Activated CD4-positive, alpha-beta T cell treated with anti-CD3 and anti-CD28 coated beads, Interleukin-2, amount 10 ng/mL, durations not matched to agents 7 days and 5 days (primary cell): ENCODE results near the gene SLC44A5. TPM values are rescaled to one million over a fixed set of nuclear protein-coding genes. Genes with fewer than 3 reads are reported as not detected.

ENCODE experiments used
- CTCF ChIA-PET: fragments of 350-600 bp; sonication (Branson Sonifier 250); formaldehyde crosslinking; loops from one replicate; lab custom pipeline; 2021; ENCODE audit warnings: antibody characterized with exemption; lab: Charles Lee
- POLR2A ChIA-PET: fragments of 350-600 bp; sonication (Branson Sonifier 250); formaldehyde crosslinking; loops from one replicate; lab custom pipeline; 2021; ENCODE audit warnings: antibody characterized with exemption; lab: Charles Lee
- DNase-seq: peaks from one replicate; pipeline ENCODE4 v3.0.0-alpha.2; 2020
- H3K27ac Mint-ChIP-seq: one replicate; pipeline ENCODE4 v1.8.0; 2021; ENCODE audit warnings: mild to moderate bottlenecking, moderate library complexity, mixed read lengths
- H3K27me3 Mint-ChIP-seq: one replicate; pipeline ENCODE4 v1.8.0; 2021; ENCODE audit warnings: mixed read lengths
- H3K36me3 Mint-ChIP-seq: one replicate; pipeline ENCODE4 v1.8.0; 2021; ENCODE audit warnings: low read depth, mixed read lengths
- H3K4me1 Mint-ChIP-seq: one replicate; pipeline ENCODE4 v1.8.0; 2021; ENCODE audit warnings: mixed read lengths
- H3K4me3 Mint-ChIP-seq: one replicate; pipeline ENCODE4 v1.8.0; 2021; ENCODE audit warnings: mild to moderate bottlenecking, moderate library complexity, mixed read lengths
- H3K9me3 Mint-ChIP-seq: one replicate; pipeline ENCODE4 v1.8.0; 2021; ENCODE audit warnings: mixed read lengths
- total RNA-seq, 2 experiments: library from RNA; stranded (reverse); gene quantifications; one replicate each; pipeline ENCODE4 v1.2.3, GENCODE V29; 2021

Gene SLC44A5
- total RNA-seq, 2 experiments from 2014 or later, result not detected

GRCh38 chr1:75174031-75174760 is 436.7 kb downstream of the SLC44A5 start:
- ChIA-PET POLR2A (no interaction called here), CTCF (no interaction called here)
- no peak for DNase-seq
- H3K4me3 Mint-ChIP-seq, result no peak overlapping the region
- H3K9me3 Mint-ChIP-seq, result no peaks in the 10 kb centered on the region
- no peaks in the 10 kb centered on the region for H3K27me3 Mint-ChIP-seq
- H3K4me1 Mint-ChIP-seq, result no peaks in the 10 kb centered on the region
- H3K36me3 Mint-ChIP-seq, result no peaks in the 10 kb centered on the region
- H3K27ac Mint-ChIP-seq, result no peak overlapping the region

GRCh38 chr1:75172556-75172955 is 438.4 kb downstream of the SLC44A5 start:
- no peaks in the 10 kb centered on the region for H3K36me3 Mint-ChIP-seq
- CTCF ChIA-PET, result interaction anchor here (0.6 kb wide), 1 partner anchor 31 kb away, joined by 3 read pairs; no protein-coding TSS in a partner anchor
- POLR2A ChIA-PET, result no interaction called here
- no peaks in the 10 kb centered on the region for H3K27me3 Mint-ChIP-seq
- no peak for DNase-seq
- no peak overlapping the region for H3K27ac Mint-ChIP-seq
- H3K4me3 Mint-ChIP-seq, result no peak overlapping the region
- no peaks in the 10 kb centered on the region for H3K4me1 Mint-ChIP-seq
- H3K9me3 Mint-ChIP-seq, result no peaks in the 10 kb centered on the region

- Mint-ChIP-seq H3K4me1 (no peaks in the 10 kb centered on the region), H3K27ac (no peak overlapping the region), H3K4me3 (no peak overlapping the region), H3K36me3 (no peaks in the 10 kb centered on the region), H3K27me3 (no peaks in the 10 kb centered on the region), H3K9me3 (no peaks in the 10 kb centered on the region)
- ChIA-PET POLR2A (no interaction called here), CTCF (interaction anchor here (1.0 kb wide), 1 partner anchor 11 kb away, joined by 3 read pairs; no protein-coding TSS in a partner anchor)
- DNase-seq, result no peak
Observed at GRCh38 chr1:75171876-75172275, 439.0 kb downstream of the SLC44A5 start.

- no peak overlapping the region for H3K27ac Mint-ChIP-seq
- H3K4me1 Mint-ChIP-seq, result no peaks in the 10 kb centered on the region
- ChIA-PET CTCF (interaction anchor here (1.0 kb wide), 1 partner anchor 12 kb away, joined by 3 read pairs; no protein-coding TSS in a partner anchor), POLR2A (no interaction called here)
- H3K9me3 Mint-ChIP-seq, result no peaks in the 10 kb centered on the region
- no peak for DNase-seq
- no peaks in the 10 kb centered on the region for H3K36me3 Mint-ChIP-seq
- no peak overlapping the region for H3K4me3 Mint-ChIP-seq
- no peaks in the 10 kb centered on the region for H3K27me3 Mint-ChIP-seq
Observed at GRCh38 chr1:75170981-75171380, 439.9 kb downstream of the SLC44A5 start.

- H3K36me3 Mint-ChIP-seq, result no peaks in the 10 kb centered on the region
- POLR2A ChIA-PET, result no interaction called here
- H3K4me1 Mint-ChIP-seq, result no peaks in the 10 kb centered on the region
- no peak overlapping the region for H3K4me3 Mint-ChIP-seq
- no peaks in the 10 kb centered on the region for H3K9me3 Mint-ChIP-seq
- DNase-seq, result no peak
- H3K27ac Mint-ChIP-seq, result no peak overlapping the region
- CTCF ChIA-PET, result no interaction called here
- H3K27me3 Mint-ChIP-seq, result no peaks in the 10 kb centered on the region
Observed at GRCh38 chr1:75170011-75170410, 440.9 kb downstream of the SLC44A5 start.

- CTCF ChIA-PET, result no interaction called here
- Mint-ChIP-seq H3K4me1 (no peaks in the 10 kb centered on the region), H3K36me3 (no peaks in the 10 kb centered on the region), H3K4me3 (no peak overlapping the region), H3K9me3 (no peaks in the 10 kb centered on the region), H3K27ac (no peak overlapping the region), H3K27me3 (no peaks in the 10 kb centered on the region)
- POLR2A ChIA-PET, result no interaction called here
- DNase-seq, result no peak
Observed at GRCh38 chr1:75166821-75167220, 444.1 kb downstream of the SLC44A5 start.

GRCh38 chr1:75165264-75165663 is 445.6 kb downstream of the SLC44A5 start:
- no peak for DNase-seq
- no peak overlapping the region for H3K4me3 Mint-ChIP-seq
- ChIA-PET POLR2A (no interaction called here), CTCF (no interaction called here)
- no peaks in the 10 kb centered on the region for H3K9me3 Mint-ChIP-seq
- H3K36me3 Mint-ChIP-seq, result no peaks in the 10 kb centered on the region
- no peak overlapping the region for H3K27ac Mint-ChIP-seq
- no peaks in the 10 kb centered on the region for H3K4me1 Mint-ChIP-seq
- H3K27me3 Mint-ChIP-seq, result no peaks in the 10 kb centered on the region

GRCh38 chr1:75159154-75159553 is 451.8 kb downstream of the SLC44A5 start:
- Mint-ChIP-seq H3K4me3 (no peak overlapping the region), H3K36me3 (no peaks in the 10 kb centered on the region), H3K9me3 (no peaks in the 10 kb centered on the region), H3K27me3 (peaks cover 3% of the 10 kb centered on the region), H3K27ac (no peak overlapping the region), H3K4me1 (no peaks in the 10 kb centered on the region)
- POLR2A ChIA-PET, result no interaction called here
- DNase-seq, result no peak
- CTCF ChIA-PET, result no interaction called here

Other genes starting within 250 kb of the SLC44A5 start
- 10 to 100 TPM; 33.9 to 40.7 TPM for gene ACADM, start 113.6 kb upstream of the SLC44A5 start, total RNA-seq
- gene RABGGTB, start 175.1 kb upstream of the SLC44A5 start, total RNA-seq, result 10 to 100 TPM; 76.8 to 81.2 TPM
- under 1 TPM; 0.40 to 0.46 TPM for gene MSH4, start 185.8 kb upstream of the SLC44A5 start, total RNA-seq